Caco-2 (cell line): ENCODE data around the gene B4GAT1. TPM values are rescaled to one million over a fixed set of nuclear protein-coding genes. Genes with fewer than 3 reads are reported as not detected.

Experiments used
- BruUV-seq: library from RNA; stranded (reverse); fragments of 400-500 nt; replicated peaks from 2 replicates; lab custom pipeline; 2021; lab: Mats Ljungman, UMichigan
- CTCF ChIA-PET: fragments of 300-600 bp; sonication (Branson Sonifier 250); formaldehyde crosslinking; loops from one replicate; lab custom pipeline; 2022; ENCODE audit warnings: antibody characterized with exemption; lab: Charles Lee
- POLR2A ChIA-PET: fragments of 300-600 bp; sonication (Branson Sonifier 250); formaldehyde crosslinking; loops from one replicate; lab custom pipeline; 2022; ENCODE audit warnings: antibody characterized with exemption; lab: Charles Lee
- DNase-seq, 2 experiments: peaks; one replicate each; pipeline versions ENCODE4 v3.0.0 to v3.0.0-alpha.2; 2020 to 2022
- H3K27me3 ChIP-seq: replicated peaks from 2 replicates; pipeline ENCODE4 v1.6.0; 2011; ENCODE audit warnings: low read length; ENCODE audit not compliant: control insufficient read depth, insufficient read depth
- H3K36me3 ChIP-seq: 2 replicates; pipeline ENCODE4 v1.5.1; 2011; ENCODE audit warnings: low read length; ENCODE audit not compliant: control insufficient read depth, insufficient read depth
- H3K4me1 ChIP-seq: fragments of 250-450 bp; sonication (Bioruptor Pico); 2 replicates; pipeline ENCODE4 v1.5.1; 2020; ENCODE audit warnings: mild to moderate bottlenecking
- H3K4me3 ChIP-seq: 2 replicates; pipeline ENCODE4 v1.5.1; 2011; ENCODE audit warnings: low read depth, mild to moderate bottlenecking, control low read depth, low read length
- H3K9me3 ChIP-seq: fragments of 250-450 bp; sonication (Bioruptor Pico); 2 replicates; pipeline ENCODE4 v1.5.1; 2020; ENCODE audit warnings: mild to moderate bottlenecking, moderate library complexity
- H3K27ac Mint-ChIP-seq: one replicate; pipeline ENCODE4 v1.8.0; 2022; ENCODE audit warnings: mixed read lengths; ENCODE audit not compliant: unreplicated experiment
- H3K27me3 Mint-ChIP-seq: one replicate; pipeline ENCODE4 v1.8.0; 2022; ENCODE audit warnings: mixed read lengths; ENCODE audit not compliant: insufficient read depth, unreplicated experiment
- H3K36me3 Mint-ChIP-seq: one replicate; pipeline ENCODE4 v1.8.0; 2022; ENCODE audit warnings: mild to moderate bottlenecking, mixed read lengths; ENCODE audit not compliant: insufficient read depth, unreplicated experiment
- H3K4me1 Mint-ChIP-seq: one replicate; pipeline ENCODE4 v1.8.0; 2022; ENCODE audit warnings: low read depth, mixed read lengths; ENCODE audit not compliant: unreplicated experiment
- H3K4me3 Mint-ChIP-seq: one replicate; pipeline ENCODE4 v1.8.0; 2022; ENCODE audit warnings: mild to moderate bottlenecking, moderate library complexity, mixed read lengths; ENCODE audit not compliant: unreplicated experiment
- H3K9me3 Mint-ChIP-seq: one replicate; pipeline ENCODE4 v1.8.0; 2022; ENCODE audit warnings: mixed read lengths; ENCODE audit not compliant: unreplicated experiment
- intact Hi-C: fragments of 100-400 bp; cut with micrococcal nuclease; formaldehyde crosslinking; loops from one replicate; pipeline ENCODE4 v1.10.0; 2022; ENCODE audit not compliant: unreplicated experiment
- total RNA-seq: library from RNA; stranded (reverse); gene quantifications from 2 replicates; pipeline ENCODE4 v1.2.3, GENCODE V29; 2022
- TF ChIP-seq, protein P1 (sequence below), 2 experiments: fragments of 200-600 bp in 1 of 2; IDR thresholded peaks; 1 replicate in 1 of 2; 2 replicates in 1 of 2; pipeline versions ENCODE4 v1.5.1 to v1.8.0; 2011 to 2022; ENCODE audit warnings: antibody characterized with exemption in 1 of 2, control low read depth in 1 of 2, inconsistent platforms in 1 of 2, low read depth in 1 of 2, low read length in 1 of 2, mild to moderate bottlenecking in 1 of 2, moderate library complexity in 1 of 2; ENCODE audit not compliant: insufficient read depth in 1 of 2, severe bottlenecking in 1 of 2, unreplicated experiment in 1 of 2

The B4GAT1 gene
- total RNA-seq, 1 experiment from 2014 or later = 23.0 TPM

DNA sequence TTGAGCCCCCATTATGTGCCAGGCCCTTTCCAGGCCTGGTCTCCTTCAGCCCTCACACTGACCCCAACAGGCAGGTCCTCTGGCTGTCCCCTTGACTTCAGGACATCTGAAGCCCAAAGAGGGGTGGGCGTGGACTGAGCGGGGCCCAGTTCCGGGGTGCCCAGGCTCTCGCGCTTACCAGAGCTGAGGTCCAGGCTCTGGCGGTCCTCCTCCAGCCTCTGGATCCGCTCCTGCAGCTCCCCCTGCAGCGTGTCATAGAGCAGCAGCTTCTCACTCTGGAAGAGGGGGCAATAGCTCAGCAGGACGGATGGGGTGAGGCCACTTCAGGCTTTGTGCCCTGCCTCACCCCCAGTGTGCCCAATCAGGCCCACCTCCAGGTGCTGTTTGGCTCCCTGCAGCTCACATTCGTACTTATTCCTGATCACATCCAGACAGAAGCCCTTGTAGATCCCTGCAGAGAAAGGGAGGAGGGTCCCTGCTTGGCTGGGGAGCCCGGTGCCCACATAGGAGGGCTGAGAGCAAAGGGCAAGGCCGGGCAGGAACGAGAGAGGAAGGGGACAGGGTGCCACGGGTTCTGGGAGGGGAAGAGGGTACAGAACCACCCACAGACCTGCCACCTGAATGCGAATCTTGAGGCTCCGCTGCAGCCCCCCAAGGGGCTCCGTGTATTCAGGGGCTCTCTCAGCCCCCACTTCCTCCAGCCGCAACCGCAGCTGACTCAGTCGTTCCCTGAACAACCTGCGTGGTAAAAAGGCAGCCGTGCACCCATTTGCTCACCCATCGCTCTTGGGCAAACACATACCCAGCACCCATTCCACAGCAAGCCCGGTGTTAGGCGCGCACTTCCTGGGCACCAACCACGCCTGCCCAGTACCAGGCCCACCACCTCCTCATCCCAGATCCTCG lies 6.6 kb downstream of the B4GAT1 start:
- TF ChIP-seq, protein P1, sequence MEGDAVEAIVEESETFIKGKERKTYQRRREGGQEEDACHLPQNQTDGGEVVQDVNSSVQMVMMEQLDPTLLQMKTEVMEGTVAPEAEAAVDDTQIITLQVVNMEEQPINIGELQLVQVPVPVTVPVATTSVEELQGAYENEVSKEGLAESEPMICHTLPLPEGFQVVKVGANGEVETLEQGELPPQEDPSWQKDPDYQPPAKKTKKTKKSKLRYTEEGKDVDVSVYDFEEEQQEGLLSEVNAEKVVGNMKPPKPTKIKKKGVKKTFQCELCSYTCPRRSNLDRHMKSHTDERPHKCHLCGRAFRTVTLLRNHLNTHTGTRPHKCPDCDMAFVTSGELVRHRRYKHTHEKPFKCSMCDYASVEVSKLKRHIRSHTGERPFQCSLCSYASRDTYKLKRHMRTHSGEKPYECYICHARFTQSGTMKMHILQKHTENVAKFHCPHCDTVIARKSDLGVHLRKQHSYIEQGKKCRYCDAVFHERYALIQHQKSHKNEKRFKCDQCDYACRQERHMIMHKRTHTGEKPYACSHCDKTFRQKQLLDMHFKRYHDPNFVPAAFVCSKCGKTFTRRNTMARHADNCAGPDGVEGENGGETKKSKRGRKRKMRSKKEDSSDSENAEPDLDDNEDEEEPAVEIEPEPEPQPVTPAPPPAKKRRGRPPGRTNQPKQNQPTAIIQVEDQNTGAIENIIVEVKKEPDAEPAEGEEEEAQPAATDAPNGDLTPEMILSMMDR (IDR thresholded peaks at IDR 0.05; ENCODE audit: insufficient read depth in 1 of 2, low read depth in 1 of 2, low read length in 1 of 2, severe bottlenecking in 1 of 2, unreplicated experiment in 1 of 2) = no peak
- Mint-ChIP-seq H3K9me3 (no peaks in the 10 kb centered on the region), H3K36me3 (peaks cover 27% of the 10 kb centered on the region), H3K27ac (no peak overlapping the region), H3K27me3 (no peaks in the 10 kb centered on the region), H3K4me3 (no peak overlapping the region), H3K4me1 (peaks cover 28% of the 10 kb centered on the region)
- Histone ChIP-seq H3K36me3 (peaks cover 4% of the 10 kb centered on the region), H3K4me3 (no peak overlapping the region), H3K27me3 (no peaks in the 10 kb centered on the region), H3K9me3 (no peaks in the 10 kb centered on the region), H3K4me1 (peaks cover 12% of the 10 kb centered on the region)
- DNase-seq = no peak
- ChIA-PET CTCF (no interaction called here), POLR2A (interaction anchor here (0.5 kb wide), 1 partner anchor 30 kb away, joined by 6 read pairs; no protein-coding TSS in a partner anchor)
- no TSS peak for BruUV-seq
- intact Hi-C loops = no loop called here

DNA sequence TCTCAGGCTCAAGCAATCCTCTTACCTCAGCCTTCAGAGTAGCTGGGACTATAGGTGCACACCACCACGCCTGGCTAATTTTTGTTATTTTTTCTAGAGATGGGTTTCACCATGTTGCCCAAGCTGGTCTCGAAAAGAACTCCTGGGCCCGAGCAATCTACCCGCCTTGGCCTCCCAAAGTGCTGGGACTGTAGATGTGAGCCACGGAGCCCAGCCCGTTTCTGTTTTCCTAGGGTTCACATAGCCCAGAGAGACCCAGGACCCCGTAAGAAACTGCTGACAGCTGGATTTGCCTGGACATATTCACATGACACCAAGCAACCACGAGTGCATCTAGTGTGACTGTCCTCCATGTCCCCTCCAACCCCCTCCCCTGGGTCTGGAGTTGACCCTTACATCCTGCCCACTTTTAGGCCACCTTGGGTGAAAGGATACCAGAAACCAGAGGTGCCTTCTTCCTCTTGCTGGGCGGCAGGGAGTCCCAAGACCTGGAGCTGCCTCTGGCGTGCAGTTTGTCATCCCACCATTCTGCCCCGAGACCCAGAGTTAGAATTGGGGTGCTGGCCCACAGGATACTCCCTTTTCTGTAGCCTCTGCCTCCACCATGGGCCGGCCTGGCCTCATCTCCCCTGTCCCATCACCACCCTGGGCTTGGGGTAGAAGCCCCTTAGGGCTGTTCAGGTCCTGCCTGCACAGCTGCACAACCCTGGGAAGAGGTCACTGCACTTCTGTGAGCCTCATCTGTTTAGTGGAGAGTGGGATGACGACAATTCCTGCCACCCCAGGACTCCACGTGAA lies 7.5 kb downstream of the B4GAT1 start:
- Histone ChIP-seq H3K27me3 (no peaks in the 10 kb centered on the region), H3K4me3 (no peak overlapping the region), H3K9me3 (no peaks in the 10 kb centered on the region), H3K36me3 (peaks cover 4% of the 10 kb centered on the region), H3K4me1 (peaks cover 16% of the 10 kb centered on the region)
- Mint-ChIP-seq H3K9me3 (no peaks in the 10 kb centered on the region), H3K36me3 (peaks cover 22% of the 10 kb centered on the region), H3K4me1 (peaks cover 18% of the 10 kb centered on the region), H3K27me3 (no peaks in the 10 kb centered on the region), H3K27ac (no peak overlapping the region), H3K4me3 (no peak overlapping the region)
- POLR2A ChIA-PET = no interaction called here
- intact Hi-C loops = no loop called here
- no TSS peak for BruUV-seq
- no peak for DNase-seq
- TF ChIP-seq, protein P1 (IDR thresholded peaks at IDR 0.05; ENCODE audit: insufficient read depth in 1 of 2, low read depth in 1 of 2, low read length in 1 of 2, severe bottlenecking in 1 of 2, unreplicated experiment in 1 of 2) = no peak
- CTCF ChIA-PET = interaction anchor here (1.4 kb wide), 1 partner anchor 27 kb away, joined by 3 read pairs; no protein-coding TSS in a partner anchor

DNA sequence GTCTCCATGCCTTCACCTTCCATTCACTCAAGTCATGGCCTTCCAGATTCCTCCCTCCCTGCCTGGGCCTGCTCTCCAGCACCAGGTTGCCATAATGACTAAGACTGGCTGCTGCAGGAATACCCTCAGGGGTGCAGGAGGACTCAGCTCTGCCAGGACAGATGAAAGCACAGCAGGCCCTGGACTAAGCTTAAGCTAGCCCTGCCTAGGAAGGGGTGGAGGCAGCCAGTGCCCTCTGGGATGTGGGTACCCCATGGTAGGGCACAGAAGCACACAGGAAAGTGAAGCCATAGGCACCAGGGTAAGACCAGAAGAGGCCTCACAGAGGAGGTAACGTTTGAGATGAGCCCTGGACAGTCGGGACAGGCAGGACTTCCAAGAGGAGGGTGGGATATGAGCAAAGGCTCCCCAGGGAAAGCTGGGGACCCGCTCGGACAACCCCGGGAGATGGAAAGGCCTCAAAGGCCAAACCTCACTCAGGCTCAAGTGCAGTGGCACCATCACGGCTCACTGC lies 8.2 kb downstream of the B4GAT1 start:
- DNase-seq = no peak
- H3K27me3 ChIP-seq = no peaks in the 10 kb centered on the region
- Mint-ChIP-seq H3K27ac (no peak overlapping the region), H3K4me3 (no peak overlapping the region), H3K27me3 (no peaks in the 10 kb centered on the region), H3K4me1 (peaks cover 16% of the 10 kb centered on the region), H3K36me3 (peaks cover 21% of the 10 kb centered on the region), H3K9me3 (no peaks in the 10 kb centered on the region)
- ChIA-PET CTCF (interaction anchor here (1.4 kb wide), 1 partner anchor 27 kb away, joined by 3 read pairs; no protein-coding TSS in a partner anchor), POLR2A (no interaction called here)
- peaks cover 4% of the 10 kb centered on the region for H3K36me3 ChIP-seq
- H3K4me3 ChIP-seq = no peak overlapping the region
- no peaks in the 10 kb centered on the region for H3K9me3 ChIP-seq
- intact Hi-C loops = no loop called here
- TF ChIP-seq, protein P1 (IDR thresholded peaks at IDR 0.05; ENCODE audit: insufficient read depth in 1 of 2, low read depth in 1 of 2, low read length in 1 of 2, severe bottlenecking in 1 of 2, unreplicated experiment in 1 of 2) = no peak
- peaks cover 16% of the 10 kb centered on the region for H3K4me1 ChIP-seq
- no TSS peak for BruUV-seq
